GM12891 (cell line): Measurements from ENCODE around the gene KLHL2.

Experiments used
- DNase-seq: peaks from one replicate; pipeline ENCODE4 v3.0.0; 2011; ENCODE audit warnings: low spot score; ENCODE audit not compliant: insufficient read length
- FAIRE-seq: peaks from 2 replicates; lab custom pipeline; 2011; peaks lifted over from hg19 to GRCh38; lab: Jason Lieb, UNC
- PAX5 ChIP-seq: IDR thresholded peaks from 2 replicates; pipeline ENCODE4 v1.6.1; 2011; ENCODE audit warnings: low read length, moderate library complexity, mild to moderate bottlenecking; ENCODE audit not compliant: insufficient read depth, severe bottlenecking
- POLR2A ChIP-seq: IDR thresholded peaks from 2 replicates; pipeline ENCODE4 v1.6.1; 2011; ENCODE audit warnings: low read depth, low read length, control low read depth
- POLR2AphosphoS5 ChIP-seq: IDR thresholded peaks from 2 replicates; pipeline ENCODE4 v1.6.1; 2011; ENCODE audit warnings: low read depth, low read length, control low read depth
- POU2F2 ChIP-seq: IDR thresholded peaks from 2 replicates; pipeline ENCODE4 v1.6.1; 2011; ENCODE audit warnings: low read depth, mild to moderate bottlenecking, control low read depth, low read length, moderate library complexity
- SPI1 ChIP-seq: IDR thresholded peaks from 2 replicates; pipeline ENCODE4 v1.6.1; 2011; ENCODE audit warnings: low read depth, low read length, control low read depth
- TAF1 ChIP-seq: IDR thresholded peaks from 2 replicates; pipeline ENCODE4 v1.6.1; 2011; ENCODE audit warnings: low read depth, low read length, control low read depth

Gene KLHL2

GRCh38 chr4:165343353-165344191, 136.2 kb downstream of the KLHL2 start:
- DNase-seq (no peak), FAIRE-seq (peak; percentile 71)
- TF ChIP-seq POLR2AphosphoS5, result no peak
- no peak for TF ChIP-seq POLR2A
- no peak for TF ChIP-seq PAX5
- no peak for TF ChIP-seq POU2F2
- TF ChIP-seq SPI1, result no peak
- TF ChIP-seq TAF1, result no peak

GRCh38 chr4:165345666-165346417, 138.5 kb downstream of the KLHL2 start:
- no peak for DNase-seq
- FAIRE-seq, result no peak
- no peak for TF ChIP-seq PAX5
- no peak for TF ChIP-seq SPI1
- TF ChIP-seq POLR2A, result no peak
- no peak for TF ChIP-seq POU2F2
- TF ChIP-seq TAF1, result no peak
- TF ChIP-seq POLR2AphosphoS5, result no peak

- no peak for FAIRE-seq
These were observed 140.5 kb downstream of the KLHL2 start for GRCh38 chr4:165347647-165348569.

GRCh38 chr4:165351359-165352130, 144.2 kb downstream of the KLHL2 start:
- DNase-seq (no peak), FAIRE-seq (no peak)
- TF ChIP-seq POU2F2, result no peak
- no peak for TF ChIP-seq POLR2AphosphoS5
- TF ChIP-seq SPI1, result no peak
- no peak for TF ChIP-seq PAX5
- no peak for TF ChIP-seq TAF1
- no peak for TF ChIP-seq POLR2A

More at GRCh38 chr4:165347647-165348569, 140.5 kb downstream of the KLHL2 start:
- no peak for DNase-seq
- TF ChIP-seq POU2F2 (no peak), POLR2A (no peak), SPI1 (no peak), TAF1 (no peak), POLR2AphosphoS5 (no peak), PAX5 (no peak)

- FAIRE-seq (peak; percentile 60), DNase-seq (no peak)
- no peak for TF ChIP-seq POLR2AphosphoS5
- no peak for TF ChIP-seq SPI1
- no peak for TF ChIP-seq POLR2A
- TF ChIP-seq TAF1, result no peak
- TF ChIP-seq POU2F2, result no peak
- no peak for TF ChIP-seq PAX5
These were observed 148.5 kb downstream of the KLHL2 start for GRCh38 chr4:165355900-165356300.

- FAIRE-seq (no peak), DNase-seq (no peak)
- TF ChIP-seq TAF1 (no peak), POU2F2 (no peak), POLR2AphosphoS5 (no peak), PAX5 (no peak), POLR2A (no peak), SPI1 (no peak)
These were observed 152.1 kb downstream of the KLHL2 start for GRCh38 chr4:165359506-165359905.

GRCh38 chr4:165360041-165360695, 152.8 kb downstream of the KLHL2 start:
- DNase-seq (no peak), FAIRE-seq (no peak)
- TF ChIP-seq POU2F2 (no peak), POLR2AphosphoS5 (no peak), TAF1 (no peak), PAX5 (no peak), POLR2A (no peak), SPI1 (no peak)
